Testis (tissue), 3 donors: Measurements from ENCODE around the gene UBE2R2. TPM values are rescaled to one million over a fixed set of nuclear protein-coding genes. Genes with fewer than 3 reads are reported as not detected.

Experiments
- DNase-seq: peaks from one replicate; pipeline ENCODE4 v3.0.0-alpha.2; 2019
- H3K27ac ChIP-seq, 2 donors: fragments of 200-600 bp; sonication (generic); one replicate each; pipeline ENCODE4 v1.5.1; 2019
- H3K27me3 ChIP-seq: fragments of 200-600 bp; sonication (generic); one replicate; pipeline ENCODE4 v1.5.1; 2019
- H3K36me3 ChIP-seq: fragments of 200-600 bp; sonication (generic); one replicate; pipeline ENCODE4 v1.5.1; 2017; ENCODE audit warnings: low read depth; ENCODE audit errors: missing control alignments
- H3K4me1 ChIP-seq: fragments of 200-600 bp; sonication (generic); one replicate; pipeline ENCODE4 v1.5.1; 2019
- H3K4me3 ChIP-seq, 2 donors: fragments of 200-600 bp; sonication (generic); one replicate each; pipeline ENCODE4 v1.5.1; 2017 to 2019
- H3K9me3 ChIP-seq: fragments of 200-600 bp; sonication (generic); one replicate; pipeline ENCODE4 v1.5.1; 2017
- POLR2A ChIP-seq: fragments of 450-650 bp; IDR thresholded peaks from one replicate; pipeline ENCODE4 v1.6.1; 2017; ENCODE audit warnings: antibody characterized with exemption, mild to moderate bottlenecking, moderate library complexity
- WGBS, 2 donors: methylation state at CpG; one replicate each; pipeline ENCODE4 v1.1.5; 2018; 5-methylcytosine and 5-hydroxymethylcytosine counted together
- intact Hi-C: fragments of 100-400 bp; cut with DNase I; formaldehyde crosslinking; loops from one replicate; pipeline ENCODE4 v1.15.1; 2023; ENCODE audit warnings: low total_unique reads
- polyA plus RNA-seq: library from polyadenylated mRNA; stranded (reverse); fragments of 350-450 nt; fragmentation: Illumina TruSeq; extraction: RNeasy Lipid Tissue Mini Kit (QIAGEN cat#74804); gene quantifications from one replicate; pipeline ENCODE4 v1.2.3, GENCODE V29; 2014; ENCODE audit warnings: low read depth, low replicate concordance; ENCODE audit not compliant: insufficient read depth
- total RNA-seq, 2 donors: library from RNA; depleted of rRNA; stranded (reverse); fragments of >200 nt; gene quantifications; one replicate each; pipeline ENCODE4 v1.2.3, GENCODE V29; 2016
- TF ChIP-seq, protein P1 (sequence below), 3 experiments: fragments of 450-650 bp in 2 of 3; fragments of 200-600 bp in 1 of 3; sonication (generic) in 1 of 3; IDR thresholded peaks; one replicate each; pipeline ENCODE4 v1.5.1; 2016 to 2019; ENCODE audit warnings: antibody characterized with exemption in 3 of 3, mild to moderate bottlenecking in 2 of 3, moderate library complexity in 1 of 3

Gene UBE2R2
- total and polyA plus RNA-seq, 3 donors from 2014 or later = 50.2 to 85.7 (median 72.6) TPM

DNA sequence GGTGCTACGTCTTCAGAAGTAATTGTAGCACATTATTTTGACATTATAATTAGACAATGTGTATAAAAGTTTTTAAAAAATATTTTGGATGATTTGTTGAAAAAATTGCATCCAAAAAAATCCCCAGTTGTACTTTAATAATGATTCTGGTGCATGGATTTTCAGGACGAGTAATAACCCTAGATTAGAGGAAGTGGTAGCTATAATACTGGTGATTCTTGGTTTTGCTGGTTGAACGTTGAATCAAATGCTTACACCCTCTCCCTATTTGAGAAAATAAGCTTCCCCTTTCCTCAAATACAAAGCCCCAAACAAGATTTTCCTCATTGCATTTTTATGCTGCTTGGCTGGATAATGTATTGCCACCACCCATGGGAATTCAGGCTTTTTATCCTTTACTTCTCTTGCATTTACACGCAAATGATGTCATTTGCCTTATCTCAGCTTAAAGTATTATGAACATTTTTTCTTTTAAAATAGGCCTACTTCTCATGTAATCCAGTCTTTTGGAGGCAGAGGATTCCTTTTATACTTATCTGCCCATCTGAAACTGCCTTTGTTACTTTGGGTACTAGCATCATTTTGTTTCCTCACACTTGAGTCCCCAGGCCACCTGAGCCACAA is 86.3 kb downstream of the UBE2R2 start:
- Histone ChIP-seq H3K36me3 (no peaks in the 10 kb centered on the region), H3K27ac (no peak overlapping the region), H3K9me3 (no peaks in the 10 kb centered on the region), H3K27me3 (no peaks in the 10 kb centered on the region), H3K4me1 (peaks cover 10% of the 10 kb centered on the region), H3K4me3 (no peak overlapping the region)
- intact Hi-C loops = no loop called here
- no peak for TF ChIP-seq POLR2A
- TF ChIP-seq, protein P1, sequence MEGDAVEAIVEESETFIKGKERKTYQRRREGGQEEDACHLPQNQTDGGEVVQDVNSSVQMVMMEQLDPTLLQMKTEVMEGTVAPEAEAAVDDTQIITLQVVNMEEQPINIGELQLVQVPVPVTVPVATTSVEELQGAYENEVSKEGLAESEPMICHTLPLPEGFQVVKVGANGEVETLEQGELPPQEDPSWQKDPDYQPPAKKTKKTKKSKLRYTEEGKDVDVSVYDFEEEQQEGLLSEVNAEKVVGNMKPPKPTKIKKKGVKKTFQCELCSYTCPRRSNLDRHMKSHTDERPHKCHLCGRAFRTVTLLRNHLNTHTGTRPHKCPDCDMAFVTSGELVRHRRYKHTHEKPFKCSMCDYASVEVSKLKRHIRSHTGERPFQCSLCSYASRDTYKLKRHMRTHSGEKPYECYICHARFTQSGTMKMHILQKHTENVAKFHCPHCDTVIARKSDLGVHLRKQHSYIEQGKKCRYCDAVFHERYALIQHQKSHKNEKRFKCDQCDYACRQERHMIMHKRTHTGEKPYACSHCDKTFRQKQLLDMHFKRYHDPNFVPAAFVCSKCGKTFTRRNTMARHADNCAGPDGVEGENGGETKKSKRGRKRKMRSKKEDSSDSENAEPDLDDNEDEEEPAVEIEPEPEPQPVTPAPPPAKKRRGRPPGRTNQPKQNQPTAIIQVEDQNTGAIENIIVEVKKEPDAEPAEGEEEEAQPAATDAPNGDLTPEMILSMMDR (IDR thresholded peaks at IDR 0.05) = no peak
- DNase-seq = no peak
- WGBS, 2 donors = 78 to 87% methylated on average over 4 of the region's 4 CpGs

DNA sequence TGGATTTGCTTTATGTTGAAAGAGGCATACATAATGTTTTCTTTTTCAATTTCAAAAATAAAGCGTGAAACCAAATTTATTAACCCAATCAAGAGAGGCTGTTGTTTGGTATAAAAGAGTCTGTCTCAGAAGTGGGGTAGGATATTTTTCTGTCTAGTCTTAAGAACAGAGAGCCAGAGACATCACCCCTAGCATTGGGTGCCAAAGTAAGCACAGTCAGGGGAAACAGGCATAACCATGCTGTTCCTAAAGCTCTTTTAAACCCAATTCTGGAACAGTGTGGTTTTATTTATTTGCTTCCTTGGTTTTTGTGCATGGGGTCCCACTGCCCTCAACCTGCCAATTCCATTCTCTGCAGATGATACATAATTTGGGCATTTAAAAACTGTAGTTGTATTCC is 88.2 kb downstream of the UBE2R2 start:
- intact Hi-C loops = no loop called here

DNA sequence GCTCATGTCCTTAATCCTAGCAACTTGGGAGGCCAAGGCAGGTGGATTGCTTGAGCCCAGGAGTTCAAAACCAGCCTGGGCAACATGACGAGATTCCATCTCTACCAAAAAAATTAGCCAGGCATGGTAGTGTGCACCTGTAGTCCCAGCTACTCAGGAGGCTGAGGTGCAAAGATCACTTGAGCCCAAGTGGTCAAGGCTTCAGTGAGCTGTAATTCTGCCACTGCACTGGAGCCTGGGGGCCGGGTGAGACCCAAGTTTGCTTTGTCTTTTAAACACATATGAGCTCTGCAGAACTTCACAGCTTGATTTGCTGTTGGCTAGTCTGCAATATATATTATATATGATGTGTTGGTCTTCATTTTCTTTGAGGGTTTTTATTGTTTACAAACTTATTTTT is 89.8 kb downstream of the UBE2R2 start:
- Histone ChIP-seq H3K4me1 (peaks cover 10% of the 10 kb centered on the region), H3K4me3 (no peak overlapping the region), H3K36me3 (no peaks in the 10 kb centered on the region), H3K9me3 (no peaks in the 10 kb centered on the region), H3K27ac (no peak overlapping the region), H3K27me3 (no peaks in the 10 kb centered on the region)
- no peak for TF ChIP-seq POLR2A
- TF ChIP-seq, protein P1 (IDR thresholded peaks at IDR 0.05) = no peak
- intact Hi-C loops = no loop called here
- DNase-seq = no peak
- WGBS, 2 donors = 80 to 84% methylated on average over 1 to 2 of the region's 2 CpGs

More for the DNA sequence above, 88.2 kb downstream of the UBE2R2 start:
- Histone ChIP-seq H3K36me3 (no peaks in the 10 kb centered on the region), H3K4me1 (peaks cover 10% of the 10 kb centered on the region), H3K27ac (peak overlapping the region in 1 of 2 donors; percentile 15), H3K9me3 (no peaks in the 10 kb centered on the region), H3K4me3 (no peak overlapping the region), H3K27me3 (no peaks in the 10 kb centered on the region)
- no peak for TF ChIP-seq POLR2A
- TF ChIP-seq, protein P1 (IDR thresholded peaks at IDR 0.05) = no peak
- no peak for DNase-seq
- WGBS, 2 donors = 64 to 72% methylated on average over 1 of the region's 1 CpG

GRCh38 chr9:33907347-33907746 is 90.4 kb downstream of the UBE2R2 start:
- H3K27me3 ChIP-seq = no peaks in the 10 kb centered on the region
- no peak overlapping the region for H3K27ac ChIP-seq
- DNase-seq = no peak
- TF ChIP-seq POLR2A = no peak
- TF ChIP-seq, protein P1 (IDR thresholded peaks at IDR 0.05) = no peak
- intact Hi-C loops = no loop called here
- WGBS, 2 donors = 48 to 57% methylated on average over 4 of the region's 4 CpGs
- H3K9me3 ChIP-seq = no peaks in the 10 kb centered on the region
- no peaks in the 10 kb centered on the region for H3K36me3 ChIP-seq
- peaks cover 10% of the 10 kb centered on the region for H3K4me1 ChIP-seq
- no peak overlapping the region for H3K4me3 ChIP-seq

- intact Hi-C loops = no loop called here
- TF ChIP-seq, protein P1 (IDR thresholded peaks at IDR 0.05) = no peak
- no peak for TF ChIP-seq POLR2A
- WGBS, 2 donors = 98 to 100% methylated on average over 3 of the region's 3 CpGs
- H3K27me3 ChIP-seq = no peaks in the 10 kb centered on the region
- H3K36me3 ChIP-seq = no peaks in the 10 kb centered on the region
- no peak overlapping the region for H3K4me3 ChIP-seq
- no peaks in the 10 kb centered on the region for H3K9me3 ChIP-seq
- no peak for DNase-seq
- H3K4me1 ChIP-seq = peaks cover 10% of the 10 kb centered on the region
- no peak overlapping the region for H3K27ac ChIP-seq
Measured at GRCh38 chr9:33908114-33908513, 91.2 kb downstream of the UBE2R2 start.
